Psoas muscle (tissue), 8 donors: Measurements from ENCODE around the gene HS6ST3. TPM values are rescaled to one million over a fixed set of nuclear protein-coding genes. Genes with fewer than 3 reads are reported as not detected.

Source experiments
- ATAC-seq, 4 donors: fragments of 200-7000 bp; cut with Tn5 transposase; one replicate each; pipeline ENCODE4 v1.9.1; 2020; ENCODE audit warnings: moderate library complexity in 3 of 4, mild to moderate bottlenecking in 2 of 4
- DNase-seq, 2 donors: peaks; one replicate each; pipeline ENCODE4 v3.0.0-alpha.2; 2020
- H3K27ac ChIP-seq: fragments of 200-600 bp; one replicate; pipeline ENCODE4 v1.8.0; 2022
- H3K27me3 ChIP-seq, 3 donors: fragments of 200-600 bp in 1 of 3; one replicate each; pipeline versions ENCODE4 v1.6.1 to v1.8.0; 2013 to 2022; ENCODE audit warnings: low read length in 2 of 3, mild to moderate bottlenecking in 2 of 3, moderate library complexity in 1 of 3; ENCODE audit not compliant: insufficient read depth in 3 of 3
- H3K36me3 ChIP-seq, 2 donors: fragments of 200-600 bp in 1 of 2; one replicate each; pipeline versions ENCODE4 v1.6.1 to v1.8.0; 2013 to 2022; ENCODE audit warnings: low read depth in 1 of 2, mild to moderate bottlenecking in 1 of 2, moderate library complexity in 1 of 2; ENCODE audit not compliant: insufficient read depth in 1 of 2
- H3K4me1 ChIP-seq: fragments of 200-600 bp; one replicate; pipeline ENCODE4 v1.8.0; 2022
- H3K4me3 ChIP-seq: fragments of 200-600 bp; one replicate; pipeline ENCODE4 v1.8.0; 2022; ENCODE audit warnings: mild to moderate bottlenecking
- H3K9me3 ChIP-seq: fragments of 200-600 bp; one replicate; pipeline ENCODE4 v1.8.0; 2022
- WGBS, 3 donors: extraction: QIAGEN DNeasy Blood & Tissue Kit; methylation state at CpG; one replicate each; pipeline versions ENCODE4 v1.1.6 to v1.1.7; 2013; 5-methylcytosine and 5-hydroxymethylcytosine counted together
- intact Hi-C, 2 donors: fragments of 100-400 bp; cut with DNase I; formaldehyde crosslinking; loops; one replicate each; pipeline versions ENCODE4 v1.11.0 to v1.14.2; 2022
- polyA plus RNA-seq, 3 donors: library from polyadenylated mRNA; stranded (reverse); fragments of 200-250 nt; gene quantifications; one replicate each; pipeline ENCODE4 v1.2.3, GENCODE V29; 2013
- total RNA-seq, 4 donors: library from RNA; stranded (reverse); fragmentation: NEBNext Ultra II Directional in 2 of 4; extraction: Animal tissue kit (Norgen Biotek cat#: 25700) in 2 of 4; gene quantifications; one replicate each; pipeline versions ENCODE4 v1.2.1 to v1.2.4, GENCODE V29; 2021 to 2023
- TF ChIP-seq, protein P1 (sequence below): fragments of 200-600 bp; IDR thresholded peaks from one replicate; pipeline ENCODE4 v1.8.0; 2022; ENCODE audit warnings: antibody characterized with exemption
- donor health status: healthy with polysubstance abuse.
- donor health status: DM: no; HTN: no; CAD: no; lungs with moderate emphysema.
- donor health status: Bipolar disorder and iron deficiency.
- donor health status: healthy.
- donor health status: DM: yes; HTN: yes; CAD: no.
- donor health status: DM: no; HTN: no; CAD: no.
- donor health status: DM: no; HTN: no; CAD: no.
- donor health status: DM: yes; HTN: yes; CAD: no.

The HS6ST3 gene
- total and polyA plus RNA-seq, 7 donors, result 0.01 to 0.58 (median 0.10) TPM

- WGBS, 3 donors, result 87 to 92% (median 87%) methylated on average over 4 of the region's 4 CpGs
- Histone ChIP-seq H3K27me3 (no peaks in the 10 kb centered on the region), H3K4me1 (no peaks in the 10 kb centered on the region), H3K36me3 (no peaks in the 10 kb centered on the region), H3K27ac (no peak overlapping the region), H3K4me3 (no peak overlapping the region), H3K9me3 (no peaks in the 10 kb centered on the region)
- no peak for ATAC-seq
- intact Hi-C loops, result no loop called here
- no peak for DNase-seq
- TF ChIP-seq, protein P1, sequence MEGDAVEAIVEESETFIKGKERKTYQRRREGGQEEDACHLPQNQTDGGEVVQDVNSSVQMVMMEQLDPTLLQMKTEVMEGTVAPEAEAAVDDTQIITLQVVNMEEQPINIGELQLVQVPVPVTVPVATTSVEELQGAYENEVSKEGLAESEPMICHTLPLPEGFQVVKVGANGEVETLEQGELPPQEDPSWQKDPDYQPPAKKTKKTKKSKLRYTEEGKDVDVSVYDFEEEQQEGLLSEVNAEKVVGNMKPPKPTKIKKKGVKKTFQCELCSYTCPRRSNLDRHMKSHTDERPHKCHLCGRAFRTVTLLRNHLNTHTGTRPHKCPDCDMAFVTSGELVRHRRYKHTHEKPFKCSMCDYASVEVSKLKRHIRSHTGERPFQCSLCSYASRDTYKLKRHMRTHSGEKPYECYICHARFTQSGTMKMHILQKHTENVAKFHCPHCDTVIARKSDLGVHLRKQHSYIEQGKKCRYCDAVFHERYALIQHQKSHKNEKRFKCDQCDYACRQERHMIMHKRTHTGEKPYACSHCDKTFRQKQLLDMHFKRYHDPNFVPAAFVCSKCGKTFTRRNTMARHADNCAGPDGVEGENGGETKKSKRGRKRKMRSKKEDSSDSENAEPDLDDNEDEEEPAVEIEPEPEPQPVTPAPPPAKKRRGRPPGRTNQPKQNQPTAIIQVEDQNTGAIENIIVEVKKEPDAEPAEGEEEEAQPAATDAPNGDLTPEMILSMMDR, result no peak
Measured at GRCh38 chr13:96720446-96720845, 630.5 kb downstream of the HS6ST3 start.

DNA sequence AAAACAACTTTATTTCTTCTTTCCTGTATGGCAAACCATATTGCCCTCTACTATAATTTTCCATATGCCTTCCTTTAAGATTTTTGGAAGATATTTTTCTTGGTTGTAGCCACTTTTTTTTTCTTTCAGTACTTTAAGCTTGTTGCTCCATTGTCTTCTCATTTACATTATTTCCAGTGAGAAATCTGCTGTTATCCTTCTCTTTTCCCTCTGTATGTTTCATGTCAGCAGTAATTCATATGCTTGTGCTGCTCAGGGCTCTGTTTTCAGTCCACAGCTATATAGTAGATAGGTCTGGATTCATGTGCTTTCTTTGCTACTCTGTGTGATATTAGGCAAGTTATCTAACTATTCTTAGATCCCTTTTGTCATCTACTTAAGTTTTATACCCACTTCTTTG, 636.7 kb downstream of the HS6ST3 start:
- no peak overlapping the region for H3K4me3 ChIP-seq
- DNase-seq (no peak), ATAC-seq (no peak)
- intact Hi-C loops, result no loop called here
- H3K9me3 ChIP-seq, result no peaks in the 10 kb centered on the region
- no peaks in the 10 kb centered on the region for H3K36me3 ChIP-seq
- no peak overlapping the region for H3K27ac ChIP-seq
- no peaks in the 10 kb centered on the region for H3K27me3 ChIP-seq
- TF ChIP-seq, protein P1, result no peak
- no peaks in the 10 kb centered on the region for H3K4me1 ChIP-seq

DNA sequence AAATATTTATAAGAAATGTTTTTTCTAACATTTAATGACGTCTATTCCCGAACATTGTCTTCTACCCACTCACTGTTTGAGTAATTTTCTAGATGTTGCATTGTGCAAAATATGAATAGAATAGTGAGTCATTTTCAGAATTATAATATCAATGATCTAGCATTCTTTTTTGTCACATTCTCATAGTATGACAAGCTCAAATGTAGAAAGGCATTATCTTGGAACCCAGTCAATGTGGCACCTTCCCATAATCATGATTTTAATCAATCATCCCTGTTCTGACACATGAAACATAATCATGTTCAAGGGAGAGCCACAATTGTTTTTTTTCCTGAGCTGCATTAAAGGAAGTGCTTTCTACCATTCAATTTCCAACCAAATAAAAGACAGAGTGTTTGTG, 638.6 kb downstream of the HS6ST3 start:
- no peak for ATAC-seq
- Histone ChIP-seq H3K4me3 (no peak overlapping the region), H3K27ac (no peak overlapping the region), H3K4me1 (no peaks in the 10 kb centered on the region), H3K27me3 (no peaks in the 10 kb centered on the region), H3K9me3 (no peaks in the 10 kb centered on the region), H3K36me3 (no peaks in the 10 kb centered on the region)
- intact Hi-C loops, result no loop called here
- 73 to 81% (median 78%) methylated on average over 2 of the region's 2 CpGs for whole genome bisulfite sequencing, 3 donors
- DNase-seq, result no peak
- TF ChIP-seq, protein P1, result no peak

GRCh38 chr13:96730676-96731075, 640.8 kb downstream of the HS6ST3 start:
- ATAC-seq (no peak), DNase-seq (no peak)
- no peak overlapping the region for H3K27ac ChIP-seq
- H3K27me3 ChIP-seq, result no peaks in the 10 kb centered on the region
- no peak overlapping the region for H3K4me3 ChIP-seq
- 80 to 86% (median 83%) methylated on average over 5 of the region's 5 CpGs for WGBS, 3 donors
- intact Hi-C loops, result no loop called here
- H3K36me3 ChIP-seq, result no peaks in the 10 kb centered on the region
- H3K4me1 ChIP-seq, result no peaks in the 10 kb centered on the region
- no peaks in the 10 kb centered on the region for H3K9me3 ChIP-seq
- TF ChIP-seq, protein P1, result no peak

DNA sequence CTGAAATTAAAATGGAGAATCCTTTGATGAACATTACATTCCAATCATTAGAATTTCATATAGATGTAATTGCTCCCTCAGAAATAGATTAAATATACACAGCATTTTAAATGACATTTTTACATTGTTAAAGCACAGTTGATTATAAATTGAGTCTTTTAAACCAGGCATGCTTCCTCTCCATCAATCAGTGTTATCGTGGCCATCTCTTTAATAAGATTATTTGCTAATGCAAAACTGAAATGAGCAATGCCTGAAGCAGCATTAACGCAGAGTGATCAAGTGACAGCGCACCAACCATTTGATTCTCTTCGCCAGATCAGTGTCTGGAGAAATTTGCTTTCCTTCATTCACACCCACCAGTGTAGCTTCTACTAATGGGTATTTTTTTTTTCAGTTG, 644.6 kb downstream of the HS6ST3 start:
- DNase-seq (no peak), ATAC-seq (no peak)
- Histone ChIP-seq H3K27ac (no peak overlapping the region), H3K9me3 (no peaks in the 10 kb centered on the region), H3K27me3 (no peaks in the 10 kb centered on the region), H3K4me3 (no peak overlapping the region), H3K4me1 (no peaks in the 10 kb centered on the region), H3K36me3 (no peaks in the 10 kb centered on the region)
- 80 to 85% (median 84%) methylated on average over 4 of the region's 4 CpGs for WGBS, 3 donors
- TF ChIP-seq, protein P1, result no peak
- intact Hi-C loops, result no loop called here
